A549 treated with Hydrocortisone at 1 μM for 4 hours (cell line): ENCODE results near the gene RIT1. TPM values are rescaled to one million over a fixed set of nuclear protein-coding genes. Genes with fewer than 3 reads are reported as not detected.

Experiments
- total RNA-seq: library from RNA; stranded (reverse); fragments of 200-300 nt; extraction: Qiagen RNA extraction; gene quantifications from 5 replicates; pipeline ENCODE4 v1.2.3, GENCODE V29; 2022

Gene RIT1, protein sequence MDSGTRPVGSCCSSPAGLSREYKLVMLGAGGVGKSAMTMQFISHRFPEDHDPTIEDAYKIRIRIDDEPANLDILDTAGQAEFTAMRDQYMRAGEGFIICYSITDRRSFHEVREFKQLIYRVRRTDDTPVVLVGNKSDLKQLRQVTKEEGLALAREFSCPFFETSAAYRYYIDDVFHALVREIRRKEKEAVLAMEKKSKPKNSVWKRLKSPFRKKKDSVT
- 18.7 to 22.1 TPM (median 21.6 TPM) in 5 replicates for total RNA-seq

DNA sequence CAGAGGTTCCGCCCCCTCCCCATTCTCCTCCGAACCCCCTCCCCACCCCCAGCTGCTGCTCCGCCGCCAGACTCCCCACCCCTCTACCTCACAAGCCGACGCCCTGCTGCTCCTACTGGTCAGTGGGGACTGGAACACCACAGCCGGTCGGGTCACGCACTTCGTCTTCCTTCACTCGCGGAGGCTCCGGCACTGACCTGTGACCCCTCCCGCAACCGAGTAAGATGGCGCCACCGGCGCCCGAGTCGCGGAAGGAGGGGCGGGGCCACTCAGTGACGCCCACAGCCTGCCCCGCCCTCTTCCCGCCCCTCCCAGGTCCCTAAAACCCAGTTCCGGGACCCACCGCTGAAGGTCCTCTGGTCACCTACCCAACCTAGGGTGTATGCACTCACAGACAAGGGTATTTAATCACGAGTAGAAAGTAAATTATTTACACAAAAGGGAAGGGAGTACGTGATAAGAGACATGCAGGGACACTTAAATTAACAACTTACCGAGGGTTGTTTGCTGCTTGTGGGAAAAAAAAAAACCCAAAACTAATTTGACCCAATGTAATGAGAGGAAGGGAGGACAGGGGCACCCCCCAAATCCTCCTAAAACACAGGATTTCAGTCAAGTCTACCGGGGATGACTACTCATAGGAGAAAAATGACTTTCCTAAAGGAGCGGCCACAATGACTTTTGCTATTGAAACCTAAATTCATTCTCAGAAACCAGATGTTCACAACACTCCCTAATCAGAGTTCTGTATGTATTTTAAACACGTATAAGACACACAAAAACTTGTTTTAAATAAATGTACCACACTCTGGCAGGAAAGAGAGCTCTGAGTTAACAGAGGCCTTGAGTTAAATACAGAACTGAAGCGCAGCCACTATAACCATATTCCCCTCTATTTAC lies at the start of gene RIT1:
RIT1 (minus strand) TSS at position 194 of the 900 bp plus-strand sequence. CDS start 588 bp downstream, outside the sequence.

DNA sequence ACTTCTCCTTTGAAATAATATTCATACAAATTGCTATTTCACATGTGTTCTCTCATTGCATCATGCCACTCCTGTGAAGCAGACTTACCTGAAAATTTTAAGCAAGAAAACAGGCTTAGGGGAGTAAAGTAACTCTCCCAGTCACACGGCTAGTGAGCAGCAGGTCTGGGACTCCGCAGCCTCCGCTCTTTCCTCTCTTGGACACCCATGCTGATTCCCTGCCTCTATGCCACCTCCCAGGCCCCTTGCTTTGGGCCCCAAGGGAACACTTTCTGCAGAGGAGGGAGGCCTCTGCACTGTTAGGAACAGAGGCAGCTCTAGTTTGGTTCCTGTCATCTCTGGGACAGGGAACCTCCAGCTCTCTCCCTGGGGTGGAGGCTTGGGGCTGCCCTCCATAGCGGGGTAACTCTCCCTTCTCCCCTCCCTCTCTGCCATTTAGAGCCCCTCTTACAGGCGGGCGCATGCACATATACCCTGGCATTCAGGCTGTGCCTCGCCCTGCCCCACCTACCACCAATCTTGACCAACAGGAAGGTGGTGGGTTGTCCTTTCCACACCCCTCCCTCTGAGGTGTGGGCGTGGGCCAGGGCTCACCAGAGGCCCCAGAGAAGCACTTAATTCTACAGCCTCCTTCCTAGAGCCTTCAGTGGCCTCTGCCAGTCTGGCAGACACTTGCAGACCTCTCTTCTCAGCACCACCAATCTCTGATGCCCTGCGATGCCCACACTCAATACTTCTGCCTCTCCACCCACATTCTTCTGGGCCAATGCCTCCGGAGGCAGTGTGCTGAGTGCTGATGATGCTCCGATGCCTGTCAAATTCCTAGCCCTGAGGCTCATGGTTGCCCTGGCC lies 30.1 kb upstream of the RIT1 start, which contains the start of gene RXFP4:
RXFP4 (plus strand) TSS at position 646 of the 852 bp plus-strand sequence; CDS start at position 718, 72 bp downstream.

DNA sequence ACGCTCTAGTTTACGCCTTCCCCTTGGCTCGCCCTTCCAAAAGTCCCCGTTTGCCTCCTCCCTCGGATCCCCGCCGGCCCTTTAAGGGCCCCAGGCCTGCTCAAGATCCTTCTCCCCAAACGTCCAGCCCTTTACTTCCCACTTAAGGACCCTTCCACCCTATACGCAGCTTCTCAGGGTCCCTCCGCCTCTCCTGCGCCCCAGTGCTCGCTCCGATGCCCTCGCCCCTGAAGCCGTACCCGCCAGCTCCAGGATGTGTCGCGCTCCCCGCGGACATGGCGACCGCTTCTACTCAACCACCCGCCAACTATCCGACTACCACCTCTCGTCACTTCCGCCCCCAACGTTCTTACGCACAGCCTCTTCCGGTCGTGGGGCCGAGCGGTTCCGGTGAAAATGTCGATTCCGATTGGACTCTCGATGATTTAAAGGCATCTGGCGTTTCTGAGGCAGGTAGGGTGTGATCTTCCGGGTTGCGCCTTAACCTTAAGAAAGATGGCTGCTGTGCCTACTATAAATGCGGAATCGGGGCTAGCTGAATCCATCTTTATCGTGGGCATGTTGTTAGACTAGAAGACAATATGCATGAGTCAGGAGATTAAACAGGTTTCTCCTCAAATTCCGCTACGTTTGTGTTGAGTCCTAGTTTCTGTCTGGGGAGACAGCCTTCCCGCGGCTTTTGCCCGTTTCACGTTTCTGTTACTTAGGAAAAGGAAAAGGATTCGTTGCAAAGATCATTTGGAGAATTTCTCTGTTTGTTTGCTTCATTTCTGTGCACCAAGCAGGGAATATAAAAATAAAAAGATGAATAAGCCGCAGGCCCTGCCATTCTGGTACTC lies 23.2 kb upstream of the RIT1 start, which contains the start of gene KHDC4:
KHDC4 (minus strand) TSS at position 317 of the 839 bp plus-strand sequence; CDS start at position 277, 40 bp downstream.

DNA sequence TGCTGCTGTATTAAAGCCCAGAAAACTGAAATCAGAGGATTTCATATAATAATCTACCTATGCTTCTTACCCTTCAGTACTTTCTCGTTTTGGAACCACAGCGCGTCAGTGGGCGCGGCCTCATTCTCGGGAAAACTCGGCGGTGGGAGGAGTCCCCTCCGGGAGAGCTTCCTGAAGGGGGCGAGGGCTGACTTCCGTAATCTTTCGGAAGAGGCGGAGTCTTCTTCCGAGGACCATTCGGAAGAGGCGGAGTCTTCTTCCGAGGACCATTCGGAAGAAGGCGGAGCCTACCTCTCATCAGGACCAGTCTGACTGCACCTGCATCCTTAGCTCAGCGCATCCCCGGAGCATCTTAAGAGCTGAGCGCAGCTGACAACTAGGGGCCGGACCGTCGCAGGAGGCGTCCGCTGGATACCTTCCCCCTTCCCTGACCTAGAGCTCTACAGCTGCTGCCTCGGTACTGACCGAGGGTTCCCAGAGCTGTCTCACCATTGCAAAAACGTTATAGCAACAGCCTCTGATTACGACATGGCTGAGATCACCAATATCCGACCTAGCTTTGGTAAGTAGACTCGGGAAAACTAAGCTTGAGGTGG lies 51.8 kb downstream of the RIT1 start, which contains the start of gene SYT11:
SYT11 (plus strand) TSS at position 334 of the 596 bp plus-strand sequence; CDS start at position 529, 195 bp downstream.

DNA sequence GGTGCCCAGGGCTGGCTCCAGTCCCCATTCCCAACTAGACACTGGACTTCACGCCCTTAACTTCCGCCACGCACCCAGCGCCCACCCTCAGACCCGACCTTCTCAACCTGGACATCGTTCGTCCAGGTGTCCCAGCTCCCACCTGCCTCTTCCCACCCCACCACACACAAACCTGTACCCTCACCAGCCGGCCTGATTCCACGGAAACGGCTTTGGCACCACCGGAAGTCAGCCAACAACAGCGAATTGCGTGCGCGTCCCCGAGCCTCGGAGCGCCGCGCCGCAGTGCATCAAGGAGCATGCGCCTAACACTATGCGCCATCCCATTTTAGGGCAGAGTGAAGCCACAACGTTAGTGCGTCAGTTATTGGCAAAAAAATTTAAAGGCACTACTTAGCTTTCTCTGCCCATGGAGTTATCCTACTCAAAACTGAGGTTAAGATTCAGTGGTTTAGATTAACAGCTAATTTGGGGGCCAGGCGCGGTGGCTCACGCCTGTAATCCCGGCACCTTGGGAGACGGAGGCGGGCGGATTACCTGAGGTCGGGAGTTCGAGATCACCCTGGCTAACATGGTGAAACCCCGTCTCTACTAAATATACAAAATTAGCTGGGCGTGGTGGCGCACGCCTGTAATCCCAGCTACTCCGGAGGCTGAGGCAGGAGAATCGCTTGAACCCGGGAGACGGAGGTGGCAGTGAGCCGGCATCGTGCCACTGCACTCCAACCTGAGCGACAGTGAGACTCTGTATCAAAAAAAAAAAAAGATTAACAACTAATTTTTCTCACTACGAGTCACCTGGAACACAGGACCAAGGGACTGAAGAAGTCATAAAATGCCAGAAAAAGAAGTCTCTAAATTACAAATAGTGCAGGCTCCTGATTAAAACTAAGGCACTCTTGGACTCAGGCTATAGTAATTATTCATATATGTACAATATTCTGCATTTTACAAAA lies 53.9 kb downstream of the RIT1 start, which contains the start of gene GON4L:
GON4L (minus strand) TSS at position 240 of the 956 bp plus-strand sequence. CDS start 3,434 bp downstream, outside the sequence.

Other genes with a start within 250 kb of the RIT1 start
- 42.5 to 48.4 TPM (median 45.0 TPM) in 5 replicates for gene YY1AP1, start 222.6 kb downstream of the RIT1 start, total RNA-seq
- gene DAP3, start 222.3 kb downstream of the RIT1 start, total RNA-seq = 112 to 137 TPM (median 120 TPM) in 5 replicates
- 11.9 to 15.3 TPM (median 13.5 TPM) in 5 replicates for gene GON4L, start 54.1 kb downstream of the RIT1 start, total RNA-seq
- gene SYT11, start 51.8 kb downstream of the RIT1 start, total RNA-seq = 0.92 to 1.5 TPM (median 1.3 TPM) in 5 replicates
- gene KHDC4, start 23.1 kb upstream of the RIT1 start, total RNA-seq = 20.0 to 23.2 TPM (median 22.2 TPM) in 5 replicates
- gene RXFP4, start 30.3 kb upstream of the RIT1 start, total RNA-seq = not detected in 5 replicates
- gene ARHGEF2, start 67.2 kb upstream of the RIT1 start, total RNA-seq = 27.6 to 42.5 TPM (median 34.0 TPM) in 5 replicates
- gene SSR2, start 109.6 kb upstream of the RIT1 start, total RNA-seq = 254 to 271 TPM (median 259 TPM) in 5 replicates
- 34.3 to 41.2 TPM (median 40.5 TPM) in 5 replicates for gene UBQLN4, start 142.4 kb upstream of the RIT1 start, total RNA-seq
- gene LAMTOR2, start 143.4 kb upstream of the RIT1 start, total RNA-seq = 140 to 156 TPM (median 148 TPM) in 5 replicates
- 0.17 to 0.28 TPM in 2 of 5 replicates, not detected in the others for gene RAB25, start 149.8 kb upstream of the RIT1 start, total RNA-seq
- gene MEX3A, start 171.1 kb upstream of the RIT1 start, total RNA-seq = 1.2 to 2.4 TPM (median 2.2 TPM) in 5 replicates
- gene LMNA, start 203.4 kb upstream of the RIT1 start, total RNA-seq = 697 to 752 TPM (median 725 TPM) in 5 replicates
- 0.36 to 0.43 TPM (median 0.40 TPM) in 5 replicates for gene SEMA4A, start 242.2 kb upstream of the RIT1 start, total RNA-seq